GM12878 (cell line): ENCODE data around the gene PDZD2. TPM values are rescaled to one million over a fixed set of nuclear protein-coding genes. Genes with fewer than 3 reads are reported as not detected.

Experiments used
- BHLHE40 ChIP-seq, 2 experiments: fragments of 450-650 bp in 1 of 2; IDR thresholded peaks; 2 replicates each; pipeline ENCODE4 v1.6.1; 2011 to 2017; ENCODE audit warnings: low read depth in 2 of 2, borderline replicate concordance in 1 of 2, improper control_type of control experiment in 1 of 2, low read length in 1 of 2, mild to moderate bottlenecking in 1 of 2
- CHD1 ChIP-seq: IDR thresholded peaks from 2 replicates; pipeline ENCODE4 v1.6.1; 2012; ENCODE audit warnings: low read depth, low read length, improper control_type of control experiment
- EED ChIP-seq: sonication (generic); IDR thresholded peaks from 2 replicates; pipeline ENCODE4 v1.6.1; 2016; ENCODE audit warnings: antibody characterized with exemption, low read depth
- EP300 ChIP-seq, 2 experiments: fragments of 150-350 bp in 1 of 2; IDR thresholded peaks; 2 replicates each; pipeline ENCODE4 v1.6.1; 2011 to 2012; ENCODE audit warnings: low read depth in 2 of 2, low read length in 2 of 2, borderline replicate concordance in 1 of 2, improper control_type of control experiment in 1 of 2, inconsistent platforms in 1 of 2; ENCODE audit not compliant: control insufficient read depth in 1 of 2
- EZH2 ChIP-seq: IDR thresholded peaks from 2 replicates; pipeline ENCODE4 v1.6.1; 2012; ENCODE audit warnings: low read depth, mild to moderate bottlenecking, control low read depth, inconsistent platforms, low read length, borderline replicate concordance; ENCODE audit not compliant: control insufficient read depth
- PBX3 ChIP-seq: IDR thresholded peaks from 2 replicates; pipeline ENCODE4 v1.6.1; 2011; ENCODE audit warnings: mild to moderate bottlenecking, low read depth, low read length, moderate library complexity; ENCODE audit not compliant: insufficient replicate concordance
- PRDM15 ChIP-seq: fragments of 450-650 bp; formaldehyde crosslinking; IDR thresholded peaks from 2 replicates; pipeline ENCODE4 v1.4.0; 2020; ENCODE audit warnings: mild to moderate bottlenecking, moderate library complexity
- RCOR1 ChIP-seq: conservative IDR thresholded peaks from 2 replicates; pipeline ENCODE4 v1.6.1; 2012; ENCODE audit warnings: low read depth, low read length, improper control_type of control experiment
- ZNF274 ChIP-seq: IDR thresholded peaks from one replicate; pipeline ENCODE4 v1.8.0; 2011; ENCODE audit not compliant: insufficient read length, insufficient read depth
- polyA plus RNA-seq, 11 experiments: library from polyadenylated mRNA; depleted of rRNA in 4 of 11; unstranded in 6 of 11; stranded (reverse) in 5 of 11; fragments of >200 nt; fragmentation: Nextera tagmentation in 4 of 11; fragmentation: Illumina TruSeq in 1 of 11; extraction: Ambion mirVana in 4 of 11; extraction: Trizol in 1 of 11; gene quantifications; 1 replicate in 1 of 11; 2 replicates in 10 of 11; pipeline versions ENCODE4 v1.2.1 to v1.2.3, GENCODE V29; 2011 to 2016; ENCODE audit warnings: inconsistent platforms in 2 of 11, missing spikeins in 2 of 11, low read depth in 1 of 11
- total RNA-seq, 4 experiments: library from RNA; depleted of rRNA in 3 of 4; stranded (reverse); fragments of >200 nt in 3 of 4; fragmentation: Illumina TruSeq in 1 of 4; extraction: Trizol in 1 of 4; gene quantifications; 2 replicates each; pipeline versions ENCODE4 v1.2.1 to v1.2.3, GENCODE V29; 2013 to 2021

The PDZD2 gene
- total and polyA plus RNA-seq, 10 of the 15 experiments (the other 5 are each of a cell fraction or from before 2014, with no cell fraction given), result 0.01 to 0.58 (median 0.29) TPM; not detected in 3

GRCh38 chr5:31638748-31639418 lies at the start of gene PDZD2 (continued):
- no peak for TF ChIP-seq EZH2
- peak; percentile 44 for TF ChIP-seq EED
- TF ChIP-seq ZNF274, result no peak
- no peak for TF ChIP-seq CHD1
- TF ChIP-seq EP300 (IDR thresholded peaks at IDR 0.05; ENCODE audit: borderline replicate concordance in 1 of 2, control insufficient read depth in 1 of 2, low read depth in 2 of 2, low read length in 2 of 2), result no peak
- TF ChIP-seq BHLHE40 (IDR thresholded peaks at IDR 0.05; ENCODE audit: borderline replicate concordance in 1 of 2, low read depth in 2 of 2, low read length in 1 of 2), result peak in 1 of 2 experiments; percentile 42; a peak in 1 of 4 replicates
- TF ChIP-seq PBX3, result peak; percentile 67
- no peak for TF ChIP-seq RCOR1
- no peak for TF ChIP-seq PRDM15 (CRISPR knock-in tag)
